ENCODE data around the gene ISOC2.
"Not testable (repeated sequence)": the region's sequence is repeated elsewhere in the genome, so short reads cannot be mapped to it uniquely, and the experiment has no call there.

Gene ISOC2

GRCh38 chr19:55498246-55498840 lies 36.9 kb upstream of the ISOC2 start:
- Histone ChIP-seq H3K27ac (no peak overlapping the region), H3K4me3 (no peak overlapping the region), H3K9me3 (ENCODE audit: low read depth, low read length) (no peaks in the 10 kb centered on the region), H3K9ac (ENCODE audit: insufficient read length) (no peak overlapping the region), H3K36me3 (ENCODE audit: insufficient read depth, low read length) (no peaks in the 10 kb centered on the region)
- no peak for DNase-seq (ENCODE audit: low read depth, low spot score)
- TF ChIP-seq FOXP2 (optimal IDR thresholded peaks at IDR 0.05; ENCODE audit: control extremely low read depth, extremely low read length, insufficient read depth) (no peak), POLR2AphosphoS5 (IDR thresholded peaks at IDR 0.05; ENCODE audit: borderline replicate concordance, low read depth, low read length) (no peak), EZH2 (IDR thresholded peaks at IDR 0.05) (no peak)

GRCh38 chr19:55497763-55498162 lies 36.3 kb upstream of the ISOC2 start:
- TF ChIP-seq POLR2AphosphoS5 (IDR thresholded peaks at IDR 0.05; ENCODE audit: borderline replicate concordance, low read depth, low read length) = no peak
- TF ChIP-seq EZH2 (IDR thresholded peaks at IDR 0.05) = no peak
- no peak for TF ChIP-seq FOXP2 (optimal IDR thresholded peaks at IDR 0.05; ENCODE audit: control extremely low read depth, extremely low read length, insufficient read depth)
- Histone ChIP-seq H3K36me3 (ENCODE audit: insufficient read depth, low read length) (no peaks in the 10 kb centered on the region), H3K9ac (ENCODE audit: insufficient read length) (no peak overlapping the region), H3K9me3 (ENCODE audit: low read depth, low read length) (no peaks in the 10 kb centered on the region), H3K4me3 (no peak overlapping the region), H3K27ac (no peak overlapping the region)
- DNase-seq (ENCODE audit: low read depth, low spot score) = no peak

GRCh38 chr19:55496820-55497219 lies 35.4 kb upstream of the ISOC2 start:
- not testable (repeated sequence) for H3K9ac ChIP-seq (ENCODE audit: insufficient read length); H3K9me3 ChIP-seq (ENCODE audit: low read depth, low read length); H3K36me3 ChIP-seq (ENCODE audit: insufficient read depth, low read length); H3K27ac ChIP-seq; H3K4me3 ChIP-seq; DNase-seq (ENCODE audit: low read depth, low spot score)

DNA sequence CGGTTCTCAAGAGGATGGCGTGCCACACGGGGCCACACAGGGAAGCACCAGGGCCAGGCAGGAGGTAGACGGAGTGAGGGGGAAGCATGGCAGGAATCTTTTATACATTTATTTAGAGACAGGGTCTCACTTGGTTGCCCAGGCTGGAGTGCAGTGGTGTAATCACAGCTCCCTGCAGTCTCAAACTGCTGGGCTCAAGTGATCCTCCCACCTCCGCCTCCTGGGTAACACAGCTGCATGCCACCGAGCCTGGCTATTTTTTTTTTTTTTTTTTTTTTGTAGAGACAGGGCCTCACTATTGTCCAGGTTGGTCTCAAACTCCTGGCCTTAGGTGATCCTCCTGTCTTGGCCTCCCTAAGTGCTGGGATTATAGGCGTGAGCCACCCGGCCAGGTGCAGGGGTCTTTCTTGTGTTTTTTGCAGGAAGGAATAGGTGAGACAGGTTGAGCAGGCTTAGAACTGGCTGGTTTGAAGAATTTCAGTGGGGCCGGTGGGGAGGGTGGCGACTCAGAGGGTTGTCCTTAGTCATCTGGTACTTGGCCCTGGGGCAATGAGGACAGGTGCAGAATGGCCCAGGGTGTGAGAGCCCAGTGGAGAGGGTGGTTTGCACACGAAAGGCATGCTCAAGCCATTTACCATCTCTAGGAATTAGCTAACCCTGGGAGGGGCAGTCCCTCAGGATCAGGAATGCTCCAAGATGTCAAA lies 34.4 kb upstream of the ISOC2 start:
- no peak for DNase-seq (ENCODE audit: low read depth, low spot score)
- H3K9me3 ChIP-seq (ENCODE audit: low read depth, low read length) = no peaks in the 10 kb centered on the region
- no peak overlapping the region for H3K9ac ChIP-seq (ENCODE audit: insufficient read length)
- H3K36me3 ChIP-seq (ENCODE audit: insufficient read depth, low read length) = no peaks in the 10 kb centered on the region
- no peak overlapping the region for H3K27ac ChIP-seq
- H3K4me3 ChIP-seq = no peak overlapping the region
- TF ChIP-seq EZH2 (IDR thresholded peaks at IDR 0.05) = no peak
- no peak for TF ChIP-seq POLR2AphosphoS5 (IDR thresholded peaks at IDR 0.05; ENCODE audit: borderline replicate concordance, low read depth, low read length)
- no peak for TF ChIP-seq FOXP2 (optimal IDR thresholded peaks at IDR 0.05; ENCODE audit: control extremely low read depth, extremely low read length, insufficient read depth)

DNA sequence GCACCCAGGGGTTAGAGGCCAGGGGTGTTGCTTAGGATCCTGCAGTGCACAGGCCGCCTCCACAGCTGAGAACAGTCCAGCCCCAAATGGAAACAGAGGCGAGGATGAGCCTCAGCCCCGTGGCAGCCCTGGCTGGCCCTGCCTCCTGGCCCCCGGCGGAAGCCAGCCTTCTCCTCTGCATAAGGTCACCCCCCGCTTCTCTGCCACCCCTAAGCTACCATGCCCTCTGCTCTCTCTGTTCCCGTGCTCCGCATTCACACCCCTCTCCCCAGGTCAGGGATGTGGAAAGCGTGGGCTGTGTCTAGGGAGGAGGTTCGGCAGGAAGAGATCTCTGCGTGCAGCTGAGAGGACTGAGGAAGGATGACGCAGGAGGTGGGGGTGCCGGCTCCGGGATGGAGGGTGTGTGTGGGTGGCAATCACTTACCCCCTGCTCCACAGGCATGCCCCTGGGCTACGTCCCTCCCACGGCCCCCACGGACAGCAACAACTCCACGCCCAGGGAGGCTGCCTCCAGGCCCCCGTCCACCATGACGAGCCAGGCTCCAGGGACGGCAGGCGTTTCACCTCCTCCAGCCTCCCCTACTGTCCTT lies 32.8 kb upstream of the ISOC2 start:
- H3K4me3 ChIP-seq = no peak overlapping the region
- no peak overlapping the region for H3K9ac ChIP-seq (ENCODE audit: insufficient read length)
- no peaks in the 10 kb centered on the region for H3K9me3 ChIP-seq (ENCODE audit: low read depth, low read length)
- DNase-seq (ENCODE audit: low read depth, low spot score) = no peak
- H3K36me3 ChIP-seq (ENCODE audit: insufficient read depth, low read length) = no peaks in the 10 kb centered on the region
- H3K27ac ChIP-seq = no peak overlapping the region
- TF ChIP-seq FOXP2 (optimal IDR thresholded peaks at IDR 0.05; ENCODE audit: control extremely low read depth, extremely low read length, insufficient read depth) (no peak), EZH2 (IDR thresholded peaks at IDR 0.05) (no peak), POLR2AphosphoS5 (IDR thresholded peaks at IDR 0.05; ENCODE audit: borderline replicate concordance, low read depth, low read length) (no peak)

DNA sequence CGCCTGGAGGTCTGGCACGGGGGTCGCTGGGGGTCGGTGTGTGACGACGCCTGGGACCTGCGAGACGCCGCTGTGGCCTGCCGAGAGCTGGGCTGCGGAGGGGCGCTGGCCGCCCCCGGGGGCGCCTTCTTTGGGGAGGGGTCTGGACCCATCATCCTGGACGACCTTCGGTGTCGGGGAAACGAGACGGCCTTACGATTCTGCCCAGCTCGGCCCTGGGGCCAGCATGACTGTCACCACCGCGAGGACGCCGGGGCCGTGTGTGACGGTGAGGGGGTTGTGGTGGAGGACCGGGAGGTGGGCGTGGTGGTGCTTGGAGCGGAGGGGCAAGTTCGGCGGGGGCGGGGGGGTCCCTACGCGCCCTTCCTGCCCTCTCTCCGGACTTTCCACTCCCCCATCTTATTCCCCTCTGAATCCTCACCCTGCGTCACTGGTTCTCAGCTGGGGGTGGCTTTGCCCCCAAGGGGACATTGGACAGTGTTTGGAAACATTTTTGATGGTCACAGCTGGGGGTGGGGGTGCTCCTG lies 32.3 kb upstream of the ISOC2 start:
- Histone ChIP-seq H3K9me3 (ENCODE audit: low read depth, low read length) (no peaks in the 10 kb centered on the region), H3K27ac (no peak overlapping the region), H3K4me3 (no peak overlapping the region), H3K9ac (ENCODE audit: insufficient read length) (no peak overlapping the region), H3K36me3 (ENCODE audit: insufficient read depth, low read length) (no peaks in the 10 kb centered on the region)
- DNase-seq (ENCODE audit: low read depth, low spot score) = no peak
- TF ChIP-seq FOXP2 (optimal IDR thresholded peaks at IDR 0.05; ENCODE audit: control extremely low read depth, extremely low read length, insufficient read depth) (no peak), POLR2AphosphoS5 (IDR thresholded peaks at IDR 0.05; ENCODE audit: borderline replicate concordance, low read depth, low read length) (no peak), EZH2 (IDR thresholded peaks at IDR 0.05) (no peak)

- no peak for DNase-seq (ENCODE audit: low read depth, low spot score)
- no peak overlapping the region for H3K4me3 ChIP-seq
- TF ChIP-seq POLR2AphosphoS5 (IDR thresholded peaks at IDR 0.05; ENCODE audit: borderline replicate concordance, low read depth, low read length) (no peak), EZH2 (IDR thresholded peaks at IDR 0.05) (no peak), FOXP2 (optimal IDR thresholded peaks at IDR 0.05; ENCODE audit: control extremely low read depth, extremely low read length, insufficient read depth) (no peak)
- H3K9me3 ChIP-seq (ENCODE audit: low read depth, low read length) = no peaks in the 10 kb centered on the region
- no peaks in the 10 kb centered on the region for H3K36me3 ChIP-seq (ENCODE audit: insufficient read depth, low read length)
- no peak overlapping the region for H3K9ac ChIP-seq (ENCODE audit: insufficient read length)
- no peak overlapping the region for H3K27ac ChIP-seq
Observed at GRCh38 chr19:55493052-55493644, 31.7 kb upstream of the ISOC2 start.

GRCh38 chr19:55492362-55492944 lies 31.0 kb upstream of the ISOC2 start:
- TF ChIP-seq EZH2 (IDR thresholded peaks at IDR 0.05) = no peak
- TF ChIP-seq FOXP2 (optimal IDR thresholded peaks at IDR 0.05; ENCODE audit: control extremely low read depth, extremely low read length, insufficient read depth) = no peak
- TF ChIP-seq POLR2AphosphoS5 (IDR thresholded peaks at IDR 0.05; ENCODE audit: borderline replicate concordance, low read depth, low read length) = no peak
- no peak overlapping the region for H3K9ac ChIP-seq (ENCODE audit: insufficient read length)
- DNase-seq (ENCODE audit: low read depth, low spot score) = no peak

More at GRCh38 chr19:55492362-55492944, 31.0 kb upstream of the ISOC2 start:
- H3K36me3 ChIP-seq (ENCODE audit: insufficient read depth, low read length) = no peaks in the 10 kb centered on the region
- H3K9me3 ChIP-seq (ENCODE audit: low read depth, low read length) = no peaks in the 10 kb centered on the region
- H3K4me3 ChIP-seq = no peak overlapping the region
- no peak overlapping the region for H3K27ac ChIP-seq

All from SK-N-MC (cell line).